SK-N-SH treated with all-trans-retinoic acid at 6 μM for 48 hours (cell line): ENCODE data around the gene MUC12.

ENCODE experiments used
- ATAC-seq: fragments of 200-7000 bp; cut with Tn5 transposase; 3 replicates; pipeline ENCODE4 v1.9.1; 2020; ENCODE audit warnings: mild to moderate bottlenecking, moderate library complexity
- BACH2 ChIP-seq: fragments of 250-450 bp; sonication (Bioruptor Pico); IDR thresholded peaks from 2 replicates; pipeline ENCODE4 v1.9.0; 2021; ENCODE audit warnings: mild to moderate bottlenecking, borderline replicate concordance
- CSDC2 ChIP-seq: fragments of 250-450 bp; sonication (Bioruptor Pico); IDR thresholded peaks from 2 replicates; pipeline ENCODE4 v1.5.0; 2020; ENCODE audit warnings: mild to moderate bottlenecking, moderate library complexity
- ESRRG ChIP-seq: fragments of 250-450 bp; sonication (Bioruptor Pico); IDR thresholded peaks from 2 replicates; pipeline ENCODE4 v1.6.1; 2021; ENCODE audit warnings: mild to moderate bottlenecking
- GLIS3 ChIP-seq: fragments of 250-450 bp; sonication (Bioruptor Pico); IDR thresholded peaks from 2 replicates; pipeline ENCODE4 v1.5.0; 2020; ENCODE audit warnings: mild to moderate bottlenecking, moderate library complexity
- ISL1 ChIP-seq: fragments of 250-450 bp; sonication (Bioruptor Pico); IDR thresholded peaks from 2 replicates; pipeline ENCODE4 v2.1.2; 2022; ENCODE audit warnings: mild to moderate bottlenecking, moderate library complexity
- OSR1 ChIP-seq: fragments of 250-450 bp; sonication (Bioruptor Pico); IDR thresholded peaks from 2 replicates; pipeline ENCODE4 v1.8.0; 2022; ENCODE audit warnings: moderate library complexity, mild to moderate bottlenecking, inconsistent platforms
- PPARA ChIP-seq: fragments of 250-450 bp; sonication (Bioruptor Pico); IDR thresholded peaks from 2 replicates; pipeline ENCODE4 v1.5.0; 2020; ENCODE audit warnings: mild to moderate bottlenecking, borderline replicate concordance
- RARB ChIP-seq: fragments of 250-450 bp; sonication (Bioruptor Pico); IDR thresholded peaks from 2 replicates; pipeline ENCODE4 v1.8.0; 2021; ENCODE audit warnings: mild to moderate bottlenecking, moderate library complexity
- SNAI2 ChIP-seq: fragments of 250-450 bp; sonication (Bioruptor Pico); IDR thresholded peaks from 2 replicates; pipeline ENCODE4 v1.5.0; 2020; ENCODE audit warnings: mild to moderate bottlenecking, moderate library complexity
- TCF4 ChIP-seq: fragments of 250-450 bp; sonication (Bioruptor Pico); IDR thresholded peaks from 2 replicates; pipeline ENCODE4 v1.8.0; 2021; ENCODE audit warnings: mild to moderate bottlenecking, moderate library complexity, borderline replicate concordance
- ZC3H10 ChIP-seq: fragments of 250-450 bp; sonication (Bioruptor Pico); IDR thresholded peaks from 2 replicates; pipeline ENCODE4 v1.5.1; 2021; ENCODE audit warnings: mild to moderate bottlenecking, moderate library complexity
- ZFP3 ChIP-seq: fragments of 250-450 bp; sonication (Bioruptor Pico); IDR thresholded peaks from 2 replicates; pipeline ENCODE4 v1.5.0; 2020; ENCODE audit warnings: mild to moderate bottlenecking, moderate library complexity
- ZFP30 ChIP-seq: fragments of 450-650 bp; formaldehyde crosslinking; IDR thresholded peaks from 2 replicates; pipeline ENCODE4 v1.5.0; 2022; ENCODE audit warnings: mild to moderate bottlenecking, moderate library complexity
- ZNF565 ChIP-seq: fragments of 450-650 bp; formaldehyde crosslinking; conservative IDR thresholded peaks from 2 replicates; pipeline ENCODE4 v1.5.0; 2020; ENCODE audit warnings: low read depth, mild to moderate bottlenecking, moderate library complexity
- ZNF8 ChIP-seq: fragments of 450-650 bp; formaldehyde crosslinking; IDR thresholded peaks from 2 replicates; pipeline ENCODE4 v1.5.0; 2020; ENCODE audit warnings: mild to moderate bottlenecking, moderate library complexity
- TF ChIP-seq, protein P1 (sequence below): fragments of 250-450 bp; sonication (Bioruptor Pico); IDR thresholded peaks from 2 replicates; pipeline ENCODE4 v1.5.1; 2021; ENCODE audit warnings: mild to moderate bottlenecking, moderate library complexity
- TF ChIP-seq, protein P2 (sequence below): fragments of 250-450 bp; sonication (Bioruptor Pico); IDR thresholded peaks from 2 replicates; pipeline ENCODE4 v1.8.0; 2020; ENCODE audit warnings: mild to moderate bottlenecking, moderate library complexity, borderline replicate concordance
- TF ChIP-seq, protein P3 (sequence below): fragments of 250-450 bp; sonication (Bioruptor Pico); IDR thresholded peaks from 2 replicates; pipeline ENCODE4 v1.8.0; 2021; ENCODE audit warnings: low read depth, mild to moderate bottlenecking, moderate library complexity, borderline replicate concordance

Gene MUC12

DNA sequence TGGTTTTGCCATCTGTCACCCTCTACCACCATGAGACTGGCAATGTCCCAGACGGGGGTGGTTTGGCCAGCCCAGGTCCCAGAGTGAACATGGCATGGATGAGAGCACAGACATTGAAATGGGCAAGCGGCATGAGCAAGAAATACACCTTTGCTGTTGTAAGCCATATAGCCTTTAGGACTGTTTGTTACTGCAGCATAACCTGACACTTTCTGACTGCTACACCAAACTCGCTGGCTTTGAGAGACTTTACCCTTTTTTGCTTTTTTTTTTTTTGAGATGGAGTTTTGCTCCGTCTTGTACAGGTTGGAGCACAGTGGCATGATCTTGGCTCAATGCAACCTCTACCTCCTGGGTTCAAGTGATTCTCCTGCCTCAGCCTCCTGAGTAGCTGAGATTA is 25.2 kb upstream of the MUC12 start (continued):
- TF ChIP-seq, protein P1, sequence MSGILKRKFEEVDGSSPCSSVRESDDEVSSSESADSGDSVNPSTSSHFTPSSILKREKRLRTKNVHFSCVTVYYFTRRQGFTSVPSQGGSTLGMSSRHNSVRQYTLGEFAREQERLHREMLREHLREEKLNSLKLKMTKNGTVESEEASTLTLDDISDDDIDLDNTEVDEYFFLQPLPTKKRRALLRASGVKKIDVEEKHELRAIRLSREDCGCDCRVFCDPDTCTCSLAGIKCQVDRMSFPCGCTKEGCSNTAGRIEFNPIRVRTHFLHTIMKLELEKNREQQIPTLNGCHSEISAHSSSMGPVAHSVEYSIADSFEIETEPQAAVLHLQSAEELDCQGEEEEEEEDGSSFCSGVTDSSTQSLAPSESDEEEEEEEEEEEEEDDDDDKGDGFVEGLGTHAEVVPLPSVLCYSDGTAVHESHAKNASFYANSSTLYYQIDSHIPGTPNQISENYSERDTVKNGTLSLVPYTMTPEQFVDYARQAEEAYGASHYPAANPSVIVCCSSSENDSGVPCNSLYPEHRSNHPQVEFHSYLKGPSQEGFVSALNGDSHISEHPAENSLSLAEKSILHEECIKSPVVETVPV: no peak

DNA sequence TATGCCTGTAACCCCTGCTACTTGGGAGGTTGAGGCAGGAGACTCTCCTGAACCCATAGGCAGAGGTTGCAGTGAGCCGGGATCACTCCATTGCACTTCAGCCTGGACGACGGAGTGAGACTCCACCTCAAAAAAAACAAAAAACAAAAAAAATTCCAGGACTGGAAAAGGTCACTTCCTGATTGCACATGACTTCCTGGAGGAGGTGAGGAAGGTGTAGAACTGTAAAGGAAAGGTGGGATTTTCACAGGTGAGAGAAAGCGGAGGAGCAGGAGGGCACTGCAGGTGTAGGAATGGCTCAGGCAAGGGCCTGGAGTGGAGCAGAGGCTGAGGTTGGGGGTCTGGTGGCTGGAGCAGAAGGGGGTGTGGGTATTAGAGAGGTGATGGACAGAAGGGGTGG is 23.3 kb upstream of the MUC12 start:
- TF ChIP-seq ZFP3 (CRISPR knock-in tag): no peak
- TF ChIP-seq, all 23 proteins: peak for 0
- no peak for ATAC-seq

DNA sequence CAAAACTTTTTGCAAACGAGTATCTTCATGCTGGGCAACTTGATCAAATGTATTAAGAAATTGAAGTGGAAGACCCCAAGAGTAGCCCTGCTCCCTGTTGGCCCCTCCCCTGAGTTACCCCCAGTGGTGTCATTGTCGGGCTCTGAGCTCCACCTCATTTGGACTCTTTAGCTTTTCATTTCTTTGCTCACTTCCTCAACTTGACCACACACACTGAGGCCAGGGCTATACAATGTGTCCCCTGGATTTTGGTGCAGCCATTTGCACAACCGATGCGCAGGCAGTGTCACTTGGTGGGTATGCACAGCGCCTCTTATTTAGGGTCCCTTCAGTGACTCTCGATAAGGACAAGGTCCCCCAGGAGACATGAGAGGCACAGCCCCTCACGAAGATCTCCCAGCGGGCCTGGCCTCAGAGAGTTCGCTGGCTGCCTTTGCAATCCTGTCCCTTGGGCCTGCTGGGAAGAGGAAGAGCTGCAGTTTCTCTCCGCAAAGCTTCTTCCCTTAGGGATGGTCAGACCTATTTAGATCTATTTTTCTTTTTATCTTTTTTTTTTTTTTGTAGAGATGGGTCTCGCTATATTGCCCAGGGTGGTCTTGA is 22.5 kb upstream of the MUC12 start:
- no peak for ATAC-seq
- no peak for TF ChIP-seq PPARA
- TF ChIP-seq TCF4: no peak
- no peak for TF ChIP-seq ZNF565 (CRISPR knock-in tag)
- no peak for TF ChIP-seq BACH2
- TF ChIP-seq ZFP30: no peak
- no peak for TF ChIP-seq ZNF8 (CRISPR knock-in tag)
- TF ChIP-seq, protein P2, sequence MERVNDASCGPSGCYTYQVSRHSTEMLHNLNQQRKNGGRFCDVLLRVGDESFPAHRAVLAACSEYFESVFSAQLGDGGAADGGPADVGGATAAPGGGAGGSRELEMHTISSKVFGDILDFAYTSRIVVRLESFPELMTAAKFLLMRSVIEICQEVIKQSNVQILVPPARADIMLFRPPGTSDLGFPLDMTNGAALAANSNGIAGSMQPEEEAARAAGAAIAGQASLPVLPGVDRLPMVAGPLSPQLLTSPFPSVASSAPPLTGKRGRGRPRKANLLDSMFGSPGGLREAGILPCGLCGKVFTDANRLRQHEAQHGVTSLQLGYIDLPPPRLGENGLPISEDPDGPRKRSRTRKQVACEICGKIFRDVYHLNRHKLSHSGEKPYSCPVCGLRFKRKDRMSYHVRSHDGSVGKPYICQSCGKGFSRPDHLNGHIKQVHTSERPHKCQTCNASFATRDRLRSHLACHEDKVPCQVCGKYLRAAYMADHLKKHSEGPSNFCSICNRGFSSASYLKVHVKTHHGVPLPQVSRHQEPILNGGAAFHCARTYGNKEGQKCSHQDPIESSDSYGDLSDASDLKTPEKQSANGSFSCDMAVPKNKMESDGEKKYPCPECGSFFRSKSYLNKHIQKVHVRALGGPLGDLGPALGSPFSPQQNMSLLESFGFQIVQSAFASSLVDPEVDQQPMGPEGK (CRISPR knock-in tag): no peak
- no peak for TF ChIP-seq OSR1 (CRISPR knock-in tag)
- no peak for TF ChIP-seq SNAI2 (CRISPR knock-in tag)
- TF ChIP-seq ZFP3 (CRISPR knock-in tag): no peak
- TF ChIP-seq ISL1 (CRISPR knock-in tag): no peak
- no peak for TF ChIP-seq GLIS3
- TF ChIP-seq ZC3H10 (CRISPR knock-in tag): no peak
- no peak for TF ChIP-seq RARB

DNA sequence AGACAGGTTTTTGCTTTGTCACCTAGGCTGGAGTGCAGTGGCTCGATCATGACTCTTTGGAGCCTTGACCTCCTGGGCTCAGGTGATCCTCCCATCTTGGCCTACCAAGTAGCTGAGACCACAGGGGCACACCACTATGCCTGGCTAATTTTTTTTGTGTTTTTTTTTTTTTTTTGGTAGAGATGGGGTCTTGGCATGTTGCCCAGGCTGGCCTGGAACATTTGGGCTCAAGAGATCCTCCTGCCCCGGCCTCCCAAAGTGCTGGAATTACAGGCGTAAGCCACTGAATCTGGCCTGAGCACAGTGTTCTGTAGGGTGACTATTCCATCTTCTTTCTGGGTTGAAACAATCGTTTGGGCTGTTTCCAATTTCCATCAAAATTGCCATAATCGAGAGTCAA is 21.6 kb upstream of the MUC12 start:
- no peak for ATAC-seq
- TF ChIP-seq, protein P2 (CRISPR knock-in tag): no peak
- TF ChIP-seq CSDC2 (no peak), ESRRG (no peak), ZFP30 (no peak), BACH2 (no peak)
- TF ChIP-seq, protein P1: no peak
- TF ChIP-seq, protein P3, sequence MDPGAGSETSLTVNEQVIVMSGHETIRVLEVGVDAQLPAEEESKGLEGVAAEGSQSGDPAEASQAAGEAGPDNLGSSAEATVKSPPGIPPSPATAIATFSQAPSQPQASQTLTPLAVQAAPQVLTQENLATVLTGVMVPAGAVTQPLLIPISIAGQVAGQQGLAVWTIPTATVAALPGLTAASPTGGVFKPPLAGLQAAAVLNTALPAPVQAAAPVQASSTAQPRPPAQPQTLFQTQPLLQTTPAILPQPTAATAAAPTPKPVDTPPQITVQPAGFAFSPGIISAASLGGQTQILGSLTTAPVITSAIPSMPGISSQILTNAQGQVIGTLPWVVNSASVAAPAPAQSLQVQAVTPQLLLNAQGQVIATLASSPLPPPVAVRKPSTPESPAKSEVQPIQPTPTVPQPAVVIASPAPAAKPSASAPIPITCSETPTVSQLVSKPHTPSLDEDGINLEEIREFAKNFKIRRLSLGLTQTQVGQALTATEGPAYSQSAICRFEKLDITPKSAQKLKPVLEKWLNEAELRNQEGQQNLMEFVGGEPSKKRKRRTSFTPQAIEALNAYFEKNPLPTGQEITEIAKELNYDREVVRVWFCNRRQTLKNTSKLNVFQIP (CRISPR knock-in tag): no peak

DNA sequence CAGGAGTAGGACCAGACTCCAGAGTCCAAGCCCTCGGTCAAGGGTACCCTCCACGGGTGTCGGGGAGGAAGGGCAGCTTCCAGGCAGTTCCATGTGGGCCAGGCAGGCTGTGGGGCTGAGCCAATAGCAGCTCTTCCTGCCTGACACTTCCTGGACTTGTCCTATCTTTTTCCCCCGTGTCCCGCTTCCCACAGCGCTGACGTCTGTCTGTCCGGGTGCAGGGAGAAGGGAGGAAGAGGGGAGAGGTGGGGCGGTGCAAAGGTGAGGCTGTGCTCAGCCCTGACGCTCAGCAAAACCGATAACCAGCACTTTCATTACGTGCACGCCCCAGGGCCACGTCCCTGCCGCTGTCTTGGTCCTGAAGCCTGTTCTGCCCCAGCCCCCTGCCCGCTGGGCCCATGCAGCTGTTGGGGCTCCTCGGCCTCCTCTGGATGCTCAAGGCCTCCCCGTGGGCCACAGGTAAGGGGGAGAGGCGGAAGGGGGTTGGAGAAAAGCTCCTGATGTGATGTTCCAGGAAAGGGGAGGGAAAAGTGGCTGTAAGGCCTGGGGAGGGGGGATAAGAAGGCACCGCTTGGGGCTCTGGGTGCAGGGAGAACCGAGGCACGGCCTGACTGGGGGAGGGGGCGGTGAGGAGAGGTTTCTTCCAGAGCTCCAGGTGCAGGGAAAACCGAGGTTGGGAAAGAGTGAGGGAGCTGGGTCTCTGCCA is 20.0 kb upstream of the MUC12 start, which contains the start of gene MUC3A:
Gene MUC3A (plus strand): TSS at position 308 of the 706 bp plus-strand sequence. CDS start 91 bp downstream, at position 399.
- TF ChIP-seq RARB: no peak
- no peak for TF ChIP-seq ISL1 (CRISPR knock-in tag)
- TF ChIP-seq, all 23 proteins: peak for 0
- peak; percentile 24 for ATAC-seq
